Measurements from ENCODE around the gene BARX1.

The BARX1 gene

GRCh38 chr9:93902780-93903655 lies 52.1 kb downstream of the BARX1 start:
- no peak for FAIRE-seq
- no peak for DNase-seq (ENCODE audit: insufficient read length, low spot score)

- DNase-seq (ENCODE audit: insufficient read length, low spot score) (no peak), FAIRE-seq (no peak)
Measured at GRCh38 chr9:93902051-93902779, 52.9 kb downstream of the BARX1 start.
